Gastroesophageal sphincter (tissue), 4 donors: ENCODE results near the gene TBCK. TPM values are rescaled to one million over a fixed set of nuclear protein-coding genes. Genes with fewer than 3 reads are reported as not detected.

Experiments used
- ATAC-seq: fragments of 150-250 bp; one replicate; pipeline ENCODE4 v1.9.1; 2016; ENCODE audit warnings: mild to moderate bottlenecking, moderate library complexity
- H3K27ac ChIP-seq, 4 donors: fragments of 200-600 bp; sonication (generic) in 3 of 4; 1 replicate in 3 of 4; 2 replicates in 1 of 4; pipeline ENCODE4 v1.5.1; 2016 to 2019
- H3K27me3 ChIP-seq: fragments of 200-600 bp; sonication (generic); one replicate; pipeline ENCODE4 v1.5.1; 2019
- H3K36me3 ChIP-seq, 2 donors: fragments of 200-600 bp; sonication (generic); one replicate each; pipeline ENCODE4 v1.5.1; 2019; ENCODE audit warnings: control low read depth in 1 of 2
- H3K4me1 ChIP-seq, 3 donors: fragments of 200-600 bp; sonication (generic); 1 replicate in 2 of 3; 2 replicates in 1 of 3; pipeline ENCODE4 v1.5.1; 2016 to 2019; ENCODE audit warnings: control low read depth in 2 of 3
- H3K4me3 ChIP-seq, 2 donors: fragments of 200-600 bp; sonication (generic); one replicate each; pipeline ENCODE4 v1.5.1; 2019; ENCODE audit warnings: mild to moderate bottlenecking in 1 of 2, moderate library complexity in 1 of 2
- H3K9me3 ChIP-seq, 3 donors: fragments of 200-600 bp; sonication (generic); one replicate each; pipeline ENCODE4 v1.5.1; 2017 to 2019; ENCODE audit warnings: control low read depth in 2 of 3
- EP300 ChIP-seq: sonication (generic); formaldehyde crosslinking; IDR thresholded peaks from one replicate; pipeline ENCODE4 v1.6.1; 2017; ENCODE audit warnings: antibody characterized with exemption, mild to moderate bottlenecking
- POLR2A ChIP-seq, 2 donors: fragments of 450-650 bp; IDR thresholded peaks; one replicate each; pipeline ENCODE4 v1.6.1; 2017; ENCODE audit warnings: antibody characterized with exemption in 2 of 2, mild to moderate bottlenecking in 2 of 2, moderate library complexity in 1 of 2
- POLR2AphosphoS5 ChIP-seq: sonication (generic); formaldehyde crosslinking; IDR thresholded peaks from one replicate; pipeline ENCODE4 v1.6.1; 2017; ENCODE audit warnings: antibody characterized with exemption
- WGBS, 2 donors: methylation state at CpG; one replicate each; pipeline ENCODE4 v1.1.5; 2018; ENCODE audit warnings: low coverage in 1 of 2; 5-methylcytosine and 5-hydroxymethylcytosine counted together
- total RNA-seq, 4 donors: library from RNA; depleted of rRNA; stranded (reverse); fragments of >200 nt; gene quantifications; one replicate each; pipeline ENCODE4 v1.1.0, GENCODE V29; 2016
- TF ChIP-seq, protein P1 (sequence below), 4 experiments: fragments of 200-600 bp in 2 of 4; fragments of 450-650 bp in 2 of 4; sonication (generic) in 1 of 4; IDR thresholded peaks; one replicate each; pipeline ENCODE4 v1.5.1; 2017 to 2019; ENCODE audit warnings: antibody characterized with exemption in 4 of 4, mild to moderate bottlenecking in 2 of 4, moderate library complexity in 2 of 4

TBCK gene
- total RNA-seq, 4 donors from 2014 or later, result 18.9 to 42.0 (median 20.9) TPM

DNA sequence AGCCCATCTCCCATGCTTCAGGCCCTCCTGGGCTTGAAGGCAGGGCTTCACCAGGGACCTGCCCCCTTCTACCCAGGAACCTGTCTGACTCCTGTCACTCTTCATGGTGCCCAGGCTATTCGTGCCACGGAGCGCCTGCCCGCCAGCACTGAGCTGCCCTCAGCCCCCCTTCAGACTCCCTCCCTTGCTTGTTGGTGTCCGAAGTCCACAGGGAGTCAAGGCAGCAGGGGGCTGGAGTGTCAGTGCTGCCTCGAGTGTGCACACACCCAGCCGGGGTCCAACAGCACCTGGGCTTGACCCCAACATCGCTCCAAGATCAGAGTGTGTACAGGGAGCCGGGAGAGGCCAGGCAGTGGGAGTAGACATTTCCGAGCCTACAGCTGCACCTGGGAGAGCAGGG is 59.8 kb downstream of the TBCK start:
- no CpG with 5 or more reads among the region's 10 CpGs for WGBS, 2 donors
- H3K4me3 ChIP-seq, result no peak overlapping the region
- peaks cover 0 to 42% of the 10 kb centered on the region in 2 donors for H3K36me3 ChIP-seq
- no peaks in the 10 kb centered on the region for H3K9me3 ChIP-seq
- no peak for TF ChIP-seq POLR2AphosphoS5
- TF ChIP-seq POLR2A (IDR thresholded peaks at IDR 0.05), result no peak
- no peak for TF ChIP-seq EP300
- TF ChIP-seq, protein P1, sequence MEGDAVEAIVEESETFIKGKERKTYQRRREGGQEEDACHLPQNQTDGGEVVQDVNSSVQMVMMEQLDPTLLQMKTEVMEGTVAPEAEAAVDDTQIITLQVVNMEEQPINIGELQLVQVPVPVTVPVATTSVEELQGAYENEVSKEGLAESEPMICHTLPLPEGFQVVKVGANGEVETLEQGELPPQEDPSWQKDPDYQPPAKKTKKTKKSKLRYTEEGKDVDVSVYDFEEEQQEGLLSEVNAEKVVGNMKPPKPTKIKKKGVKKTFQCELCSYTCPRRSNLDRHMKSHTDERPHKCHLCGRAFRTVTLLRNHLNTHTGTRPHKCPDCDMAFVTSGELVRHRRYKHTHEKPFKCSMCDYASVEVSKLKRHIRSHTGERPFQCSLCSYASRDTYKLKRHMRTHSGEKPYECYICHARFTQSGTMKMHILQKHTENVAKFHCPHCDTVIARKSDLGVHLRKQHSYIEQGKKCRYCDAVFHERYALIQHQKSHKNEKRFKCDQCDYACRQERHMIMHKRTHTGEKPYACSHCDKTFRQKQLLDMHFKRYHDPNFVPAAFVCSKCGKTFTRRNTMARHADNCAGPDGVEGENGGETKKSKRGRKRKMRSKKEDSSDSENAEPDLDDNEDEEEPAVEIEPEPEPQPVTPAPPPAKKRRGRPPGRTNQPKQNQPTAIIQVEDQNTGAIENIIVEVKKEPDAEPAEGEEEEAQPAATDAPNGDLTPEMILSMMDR (IDR thresholded peaks at IDR 0.05), result no peak
- ATAC-seq, result no peak
- H3K4me1 ChIP-seq, result no peaks in the 10 kb centered on the region
- H3K27me3 ChIP-seq, result no peaks in the 10 kb centered on the region
- no peak overlapping the region for H3K27ac ChIP-seq

DNA sequence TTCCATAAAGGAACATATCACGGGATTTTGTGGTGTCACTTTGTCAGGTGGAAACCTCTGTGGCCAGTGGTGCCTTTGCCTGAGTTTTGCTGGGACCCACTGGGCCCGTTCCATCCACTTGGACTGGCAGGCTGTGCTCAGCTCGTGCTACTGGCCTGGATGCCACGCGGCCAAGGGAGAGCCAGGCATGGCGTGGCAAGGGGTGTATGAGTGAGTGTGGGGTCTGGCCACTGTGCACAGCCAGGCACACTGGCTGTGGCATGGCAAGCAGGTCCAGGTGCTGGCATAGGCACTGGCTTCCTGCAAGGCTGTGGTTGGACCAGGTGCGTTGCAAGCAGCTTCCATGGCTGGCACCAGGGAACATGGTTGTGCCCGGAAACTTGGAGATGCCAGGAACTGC is 60.8 kb downstream of the TBCK start:
- Histone ChIP-seq H3K27me3 (no peaks in the 10 kb centered on the region), H3K27ac (no peak overlapping the region), H3K36me3 (peaks cover 0 to 52% of the 10 kb centered on the region in 2 donors), H3K9me3 (no peaks in the 10 kb centered on the region), H3K4me3 (no peak overlapping the region), H3K4me1 (no peaks in the 10 kb centered on the region)
- 89 to 100% methylated on average over 1 to 2 of the region's 8 CpGs for WGBS, 2 donors
- TF ChIP-seq EP300 (no peak), POLR2A (IDR thresholded peaks at IDR 0.05) (no peak), POLR2AphosphoS5 (no peak)
- TF ChIP-seq, protein P1 (IDR thresholded peaks at IDR 0.05), result no peak
- no peak for ATAC-seq

DNA sequence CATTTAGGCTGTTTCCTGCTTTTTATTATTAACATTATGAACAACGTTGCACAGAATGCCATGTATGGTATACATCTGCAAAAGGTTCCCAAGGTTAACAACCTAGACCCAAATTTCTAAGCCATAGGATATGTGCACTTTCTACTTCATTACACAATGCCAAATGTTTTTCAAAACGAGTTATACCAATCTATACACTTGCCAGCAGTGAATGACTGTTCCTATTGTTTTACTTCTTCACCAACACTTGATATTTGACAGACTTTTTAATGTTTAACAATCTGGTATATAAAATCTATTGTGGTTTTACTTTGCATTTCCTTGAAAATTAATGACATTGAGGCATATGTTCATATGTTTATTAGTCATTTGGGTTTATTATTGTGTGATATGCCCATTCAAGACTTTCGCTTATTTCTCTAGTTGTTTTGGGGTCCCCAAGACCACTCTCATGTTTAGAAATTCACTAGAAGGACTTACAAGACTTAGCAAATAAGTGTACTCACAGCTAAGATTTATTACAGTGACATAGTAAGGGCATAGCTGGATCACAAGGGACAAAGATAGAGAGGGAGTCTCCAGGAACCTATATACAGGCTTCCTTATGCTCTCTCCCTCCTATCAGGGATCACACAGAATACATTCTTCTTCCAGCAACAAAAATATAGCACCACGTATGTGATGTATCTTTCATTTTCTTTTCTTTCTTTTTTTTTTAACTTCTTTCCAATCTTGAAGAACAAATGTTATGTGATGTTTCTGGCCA is 62.5 kb downstream of the TBCK start:
- Histone ChIP-seq H3K27ac (no peak overlapping the region), H3K9me3 (no peaks in the 10 kb centered on the region), H3K4me3 (no peak overlapping the region), H3K27me3 (no peaks in the 10 kb centered on the region), H3K4me1 (no peaks in the 10 kb centered on the region), H3K36me3 (peaks cover 3 to 67% of the 10 kb centered on the region in 2 donors)
- no peak for ATAC-seq
- WGBS, 2 donors, result 73% methylated on average over 4 of the region's 4 CpGs
- TF ChIP-seq, protein P1 (IDR thresholded peaks at IDR 0.05), result no peak
- TF ChIP-seq EP300 (no peak), POLR2A (IDR thresholded peaks at IDR 0.05) (no peak), POLR2AphosphoS5 (no peak)

DNA sequence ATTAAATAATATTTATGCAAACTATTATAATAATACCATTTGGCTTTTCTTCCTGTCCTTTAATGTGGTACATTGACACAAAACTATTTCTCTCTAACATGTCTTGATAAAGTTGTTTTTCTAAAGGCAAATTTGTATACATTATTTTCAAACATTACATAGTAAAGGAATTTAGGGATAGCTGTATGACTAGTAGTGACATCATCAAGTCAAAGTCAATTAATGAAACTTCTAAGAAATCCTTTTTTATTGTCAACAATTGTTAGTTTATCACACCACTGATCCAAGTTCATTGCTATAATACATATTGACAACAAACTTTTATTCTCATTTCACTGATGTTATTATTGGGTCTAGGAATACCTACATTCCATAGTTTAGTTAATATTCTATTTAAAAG is 68.4 kb downstream of the TBCK start:
- H3K9me3 ChIP-seq, result no peaks in the 10 kb centered on the region
- peaks cover 3 to 77% of the 10 kb centered on the region in 2 donors for H3K36me3 ChIP-seq
- H3K27ac ChIP-seq, result no peak overlapping the region
- TF ChIP-seq POLR2A (IDR thresholded peaks at IDR 0.05) (no peak), POLR2AphosphoS5 (no peak), EP300 (no peak)
- TF ChIP-seq, protein P1 (IDR thresholded peaks at IDR 0.05), result no peak
- ATAC-seq, result no peak
- no peaks in the 10 kb centered on the region for H3K4me1 ChIP-seq
- H3K27me3 ChIP-seq, result no peaks in the 10 kb centered on the region
- no peak overlapping the region for H3K4me3 ChIP-seq

DNA sequence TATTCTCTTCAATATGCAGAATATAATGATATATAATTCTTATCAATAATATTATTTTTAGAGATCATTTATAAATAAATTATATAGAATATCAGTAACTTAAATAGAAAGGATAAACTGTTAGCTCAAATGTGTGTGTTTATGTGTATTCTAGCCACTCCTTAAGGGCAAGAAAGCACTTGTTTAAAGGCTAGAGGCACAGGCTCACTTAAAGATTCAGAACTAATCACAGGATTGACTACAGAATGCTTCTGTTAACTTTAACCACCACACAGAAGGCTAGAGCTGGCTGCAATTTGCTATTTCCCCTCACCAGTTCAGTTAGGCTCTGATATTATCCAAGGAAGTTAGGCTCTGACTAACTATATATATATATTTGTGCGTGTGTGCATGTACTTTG is 69.6 kb downstream of the TBCK start:
- WGBS, 2 donors, result 86 to 100% methylated on average over 1 of the region's 1 CpG

More for the DNA sequence above, 69.6 kb downstream of the TBCK start:
- no peak for ATAC-seq
- Histone ChIP-seq H3K9me3 (no peaks in the 10 kb centered on the region), H3K27ac (no peak overlapping the region), H3K36me3 (peaks cover 3 to 76% of the 10 kb centered on the region in 2 donors), H3K27me3 (no peaks in the 10 kb centered on the region), H3K4me3 (no peak overlapping the region), H3K4me1 (no peaks in the 10 kb centered on the region)
- TF ChIP-seq POLR2A (IDR thresholded peaks at IDR 0.05) (no peak), POLR2AphosphoS5 (no peak), EP300 (no peak)
- TF ChIP-seq, protein P1 (IDR thresholded peaks at IDR 0.05), result no peak
